HG03378 (cell line): ENCODE data around the gene S1PR4.

Experiments used
- ATAC-seq: cut with Tn5 transposase; IDR thresholded peaks from one replicate; pipeline ENCODE4 v1.9.1; 2021; ENCODE audit warnings: mild to moderate bottlenecking, moderate library complexity; ENCODE audit not compliant: unreplicated experiment

Gene S1PR4

GRCh38 chr19:3178377-3178972 is at the start of gene S1PR4:
S1PR4 (plus strand) TSS chr19:3178769; CDS start chr19:3178793, 24 bp downstream.
- peak; percentile 44 for ATAC-seq

GRCh38 chr19:3129112-3129511 is 49.5 kb upstream of the S1PR4 start:
- no peak for ATAC-seq

- no peak for ATAC-seq
Measured at GRCh38 chr19:3131168-3131567, 47.4 kb upstream of the S1PR4 start.

- ATAC-seq, result peak; percentile 46
Measured at GRCh38 chr19:3132971-3133792, 45.4 kb upstream of the S1PR4 start.

GRCh38 chr19:3133793-3134116 is 44.8 kb upstream of the S1PR4 start:
- no peak for ATAC-seq

GRCh38 chr19:3135961-3136683 is 42.4 kb upstream of the S1PR4 start, which contains the start of gene GNA15:
GNA15 (plus strand) TSS chr19:3136033; CDS start chr19:3136451, 418 bp downstream.
- ATAC-seq, result no peak

- ATAC-seq, result no peak
Measured at GRCh38 chr19:3136684-3137055, 41.9 kb upstream of the S1PR4 start.

GRCh38 chr19:3137119-3137518 is 41.5 kb upstream of the S1PR4 start:
- ATAC-seq, result no peak

- no peak for ATAC-seq
Measured at GRCh38 chr19:3138268-3138667, 40.3 kb upstream of the S1PR4 start.

GRCh38 chr19:3140667-3141038 is 37.9 kb upstream of the S1PR4 start:
- ATAC-seq, result no peak

- ATAC-seq, result no peak
Measured at GRCh38 chr19:3142292-3142670, 36.3 kb upstream of the S1PR4 start.

- no peak for ATAC-seq
Measured at GRCh38 chr19:3142781-3143337, 35.7 kb upstream of the S1PR4 start.

- ATAC-seq, result no peak
Measured at GRCh38 chr19:3145909-3146676, 32.5 kb upstream of the S1PR4 start.

- ATAC-seq, result no peak
Measured at GRCh38 chr19:3146677-3147100, 31.9 kb upstream of the S1PR4 start.

- no peak for ATAC-seq
Measured at GRCh38 chr19:3148503-3148902, 30.1 kb upstream of the S1PR4 start.

GRCh38 chr19:3149089-3149488 is 29.5 kb upstream of the S1PR4 start:
- no peak for ATAC-seq

- no peak for ATAC-seq
Measured at GRCh38 chr19:3149526-3150505, 28.8 kb upstream of the S1PR4 start.

GRCh38 chr19:3150739-3151329 is 27.7 kb upstream of the S1PR4 start:
- ATAC-seq, result no peak
